Calu3 (cell line): ENCODE results near the gene LRTM1. TPM values are rescaled to one million over a fixed set of nuclear protein-coding genes. Genes with fewer than 3 reads are reported as not detected.

Experiments
- BruUV-seq: library from RNA; stranded (reverse); fragments of 400-500 nt; replicated peaks from 2 replicates; lab custom pipeline; 2021; lab: Mats Ljungman, UMichigan
- CTCF ChIA-PET: fragments of 300-600 bp; sonication (Branson Sonifier 250); formaldehyde crosslinking; loops from one replicate; lab custom pipeline; 2022; ENCODE audit warnings: antibody characterized with exemption; lab: Charles Lee
- DNase-seq: peaks from one replicate; pipeline ENCODE4 v3.0.0; 2022
- H3K27ac Mint-ChIP-seq: one replicate; pipeline ENCODE4 v1.8.0; 2022; ENCODE audit warnings: mixed read lengths; ENCODE audit not compliant: unreplicated experiment
- H3K27me3 Mint-ChIP-seq: one replicate; pipeline ENCODE4 v1.8.0; 2022; ENCODE audit warnings: mixed read lengths; ENCODE audit not compliant: unreplicated experiment
- H3K36me3 Mint-ChIP-seq: one replicate; pipeline ENCODE4 v1.8.0; 2022; ENCODE audit warnings: mild to moderate bottlenecking, moderate library complexity, mixed read lengths; ENCODE audit not compliant: insufficient read depth, unreplicated experiment
- H3K4me1 Mint-ChIP-seq: one replicate; pipeline ENCODE4 v1.8.0; 2022; ENCODE audit warnings: mild to moderate bottlenecking, low read depth, mixed read lengths; ENCODE audit not compliant: unreplicated experiment
- H3K4me3 Mint-ChIP-seq: one replicate; pipeline ENCODE4 v1.8.0; 2022; ENCODE audit warnings: mild to moderate bottlenecking, low read depth, moderate library complexity, mixed read lengths; ENCODE audit not compliant: unreplicated experiment
- H3K9me3 Mint-ChIP-seq: one replicate; pipeline ENCODE4 v1.8.0; 2022; ENCODE audit warnings: low read depth, mixed read lengths; ENCODE audit not compliant: unreplicated experiment
- CTCF ChIP-seq: fragments of 200-600 bp; IDR thresholded peaks from one replicate; pipeline ENCODE4 v1.8.0; 2022; ENCODE audit warnings: antibody characterized with exemption; ENCODE audit not compliant: unreplicated experiment
- intact Hi-C: fragments of 100-400 bp; cut with micrococcal nuclease; formaldehyde crosslinking; loops from one replicate; pipeline ENCODE4 v1.10.0; 2022; ENCODE audit not compliant: unreplicated experiment
- total RNA-seq: library from RNA; stranded (reverse); gene quantifications from 2 replicates; pipeline ENCODE4 v1.2.3, GENCODE V29; 2022

The LRTM1 gene
- total RNA-seq, 1 experiment from 2014 or later, result not detected

GRCh38 chr3:54949491-54950044 is 21.7 kb upstream of the LRTM1 start:
- Mint-ChIP-seq H3K27ac (no peak overlapping the region), H3K27me3 (no peaks in the 10 kb centered on the region), H3K9me3 (no peaks in the 10 kb centered on the region), H3K4me1 (no peaks in the 10 kb centered on the region), H3K4me3 (no peak overlapping the region), H3K36me3 (no peaks in the 10 kb centered on the region)
- CTCF ChIA-PET, result no interaction called here
- no peak for TF ChIP-seq CTCF
- intact Hi-C loops, result no loop called here
- DNase-seq, result no peak
- BruUV-seq, result no TSS peak

GRCh38 chr3:54941690-54942362 is 14.0 kb upstream of the LRTM1 start:
- intact Hi-C loops, result no loop called here
- H3K27me3 Mint-ChIP-seq, result peaks cover 14% of the 10 kb centered on the region
- H3K27ac Mint-ChIP-seq, result no peak overlapping the region
- no peak for DNase-seq
- no peak overlapping the region for H3K4me3 Mint-ChIP-seq
- H3K9me3 Mint-ChIP-seq, result peaks cover 4% of the 10 kb centered on the region
- no TSS peak for BruUV-seq
- H3K36me3 Mint-ChIP-seq, result peaks cover 4% of the 10 kb centered on the region
- CTCF ChIA-PET, result interaction anchor here (0.5 kb wide), 1 partner anchor 150 kb away, joined by 4 read pairs; no protein-coding TSS in a partner anchor
- no peaks in the 10 kb centered on the region for H3K4me1 Mint-ChIP-seq
- TF ChIP-seq CTCF, result no peak

GRCh38 chr3:54940971-54941370 is 13.1 kb upstream of the LRTM1 start:
- Mint-ChIP-seq H3K36me3 (peaks cover 4% of the 10 kb centered on the region), H3K27ac (no peak overlapping the region), H3K27me3 (peaks cover 14% of the 10 kb centered on the region), H3K9me3 (peaks cover 4% of the 10 kb centered on the region), H3K4me3 (no peak overlapping the region), H3K4me1 (no peaks in the 10 kb centered on the region)
- intact Hi-C loops, result no loop called here
- no peak for TF ChIP-seq CTCF
- CTCF ChIA-PET, result interaction anchor here (0.5 kb wide), 1 partner anchor 151 kb away, joined by 4 read pairs; no protein-coding TSS in a partner anchor
- DNase-seq, result no peak
- no TSS peak for BruUV-seq

GRCh38 chr3:54939557-54940300 is 11.9 kb upstream of the LRTM1 start:
- Mint-ChIP-seq H3K27me3 (peaks cover 14% of the 10 kb centered on the region), H3K27ac (no peak overlapping the region), H3K36me3 (peaks cover 4% of the 10 kb centered on the region), H3K4me3 (no peak overlapping the region), H3K4me1 (no peaks in the 10 kb centered on the region), H3K9me3 (peaks cover 4% of the 10 kb centered on the region)
- no peak for DNase-seq
- intact Hi-C loops, result no loop called here
- CTCF ChIA-PET, result no interaction called here
- no TSS peak for BruUV-seq
- no peak for TF ChIP-seq CTCF
